HG03342 (cell line): ENCODE results near the gene EEF1G.
"Not testable (repeated sequence)": the region's sequence is repeated elsewhere in the genome, so short reads cannot be mapped to it uniquely, and the experiment has no call there.

Experiments used
- ATAC-seq: cut with Tn5 transposase; IDR thresholded peaks from one replicate; pipeline ENCODE4 v1.9.1; 2021; ENCODE audit warnings: mild to moderate bottlenecking, moderate library complexity; ENCODE audit not compliant: unreplicated experiment

Gene EEF1G

GRCh38 chr11:62578541-62578940, 4.8 kb upstream of the EEF1G start:
- ATAC-seq = no peak

DNA sequence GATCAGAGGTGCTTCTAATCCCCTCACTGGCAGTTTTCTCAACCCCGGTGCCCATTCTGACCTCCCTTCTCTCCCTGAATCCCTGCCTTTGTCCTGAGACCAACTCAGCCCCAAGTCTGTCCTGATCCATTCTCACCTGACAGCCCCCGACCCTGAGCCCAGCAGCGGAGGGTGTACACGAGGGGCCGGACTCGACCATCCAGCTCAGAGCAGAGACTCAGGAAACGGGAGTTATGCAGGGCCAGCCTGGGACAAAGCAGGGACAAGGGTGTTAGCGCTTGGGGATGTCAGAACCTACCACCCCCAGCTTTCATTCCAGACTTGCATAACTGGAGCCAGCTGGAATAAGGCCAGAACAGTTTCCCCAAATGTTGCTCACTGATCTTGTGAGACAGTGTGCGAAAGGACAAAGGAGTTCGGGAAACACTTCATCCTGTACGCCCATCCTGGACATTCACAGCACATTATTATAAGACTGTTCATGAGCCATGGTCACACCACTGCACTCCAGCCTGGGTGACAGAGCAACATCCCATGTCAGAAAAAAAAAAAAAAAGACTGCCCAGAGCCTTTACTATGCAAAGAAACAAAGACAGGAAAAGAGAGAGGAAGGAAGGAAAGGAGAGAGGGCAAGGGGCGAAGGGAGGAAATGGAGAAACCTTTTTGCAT, 3.5 kb upstream of the EEF1G start:
- ATAC-seq = no peak

DNA sequence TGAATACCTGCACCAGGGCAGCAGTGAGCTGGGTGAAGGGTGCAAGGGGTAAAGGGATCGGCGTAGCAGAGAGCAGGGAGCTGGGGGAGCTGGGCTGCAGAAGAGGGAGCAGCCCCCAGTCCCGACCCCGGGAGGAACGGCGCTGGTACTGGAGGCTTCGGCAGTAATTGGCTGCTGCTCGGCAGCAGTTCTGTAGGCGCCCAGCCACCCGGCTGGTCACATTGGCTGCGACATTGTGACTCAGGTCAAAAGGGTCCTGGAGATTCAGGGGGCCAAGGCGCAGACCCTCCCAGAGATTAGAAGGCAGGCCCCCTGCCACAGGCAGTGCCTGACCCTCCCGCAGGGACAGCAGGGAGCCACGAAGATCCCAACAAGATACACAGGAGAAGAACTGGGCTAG, 2.1 kb upstream of the EEF1G start:
- no peak for ATAC-seq

DNA sequence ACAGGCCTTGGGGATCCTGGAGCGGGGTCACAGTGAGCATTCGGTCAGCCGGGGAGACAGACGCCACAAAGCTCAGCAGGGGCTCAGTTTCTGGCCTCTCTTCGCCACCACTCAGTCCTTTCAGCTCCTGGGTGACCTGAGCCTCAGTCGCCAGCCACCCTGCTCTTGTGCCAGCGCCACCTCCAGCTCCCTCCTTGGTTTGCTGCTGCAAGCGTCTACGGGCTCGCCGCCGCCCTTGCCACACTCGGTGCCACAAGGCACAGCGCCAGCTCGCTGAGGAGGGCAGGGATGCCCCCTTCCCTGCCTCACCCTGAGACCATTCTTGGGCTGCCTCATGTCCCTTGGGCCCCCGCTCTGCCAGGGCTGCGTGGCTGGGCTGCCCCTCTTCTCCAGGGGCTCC, 1.5 kb upstream of the EEF1G start:
- ATAC-seq = no peak

- peak; percentile 9 for ATAC-seq
Observed at GRCh38 chr11:62574363-62575071, 826 bp upstream of the EEF1G start.

GRCh38 chr11:62573006-62573591, 592 bp downstream of the EEF1G start:
- peak; percentile 2 for ATAC-seq

GRCh38 chr11:62572431-62572830, 1.3 kb downstream of the EEF1G start:
- ATAC-seq = no peak

DNA sequence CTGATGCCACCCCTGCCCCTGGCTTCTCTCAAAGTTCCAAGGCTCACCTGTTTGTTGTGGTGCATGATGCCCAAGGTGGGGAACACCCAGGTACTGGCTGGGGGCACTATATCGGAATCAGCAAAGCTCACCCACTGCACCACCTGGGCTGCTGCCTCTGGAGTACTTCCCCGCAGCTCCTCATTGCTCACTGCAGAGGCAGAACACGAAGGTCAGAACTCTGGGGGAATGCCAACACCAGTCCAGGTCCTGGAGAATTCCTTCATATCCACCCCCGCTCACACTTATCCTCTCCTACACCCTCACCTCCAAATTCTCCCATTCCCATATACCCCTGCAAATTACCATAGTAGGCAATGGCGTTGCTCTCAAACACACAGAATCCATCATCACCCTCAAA, 2.2 kb downstream of the EEF1G start:
- not testable (repeated sequence) for ATAC-seq

- ATAC-seq = not testable (repeated sequence)
Observed at GRCh38 chr11:62570903-62571302, 2.8 kb downstream of the EEF1G start.

- ATAC-seq = no peak
Observed at GRCh38 chr11:62569611-62570010, 4.1 kb downstream of the EEF1G start.

DNA sequence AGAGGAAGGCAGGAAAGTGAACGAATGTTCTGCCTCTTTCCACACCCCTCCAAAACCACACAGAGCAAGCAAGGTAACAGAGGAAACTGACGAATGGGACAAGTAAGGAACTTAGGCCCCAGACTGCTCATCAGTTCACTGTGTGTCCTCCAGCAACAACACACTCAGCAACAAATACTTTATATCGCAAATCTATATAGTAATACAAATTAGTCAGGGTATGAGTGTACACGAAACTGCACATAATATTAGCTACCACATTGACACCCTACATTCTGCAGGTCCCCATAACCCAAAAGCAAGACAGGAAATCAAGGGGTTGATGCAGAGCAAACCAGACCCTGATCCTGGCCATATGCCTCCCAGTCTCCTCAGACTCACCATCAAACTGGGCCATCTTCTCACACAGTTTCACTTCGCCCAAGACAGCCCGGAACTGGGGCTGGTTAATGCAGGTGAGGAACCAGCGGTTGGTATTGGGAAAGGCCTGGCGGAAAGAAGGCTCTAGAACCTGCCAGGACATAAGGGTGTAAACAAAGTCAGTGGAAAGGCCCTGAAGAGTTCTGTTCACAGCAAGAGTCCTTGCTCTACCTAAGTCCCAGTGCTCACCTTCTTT, 6.6 kb downstream of the EEF1G start:
- ATAC-seq = no peak

DNA sequence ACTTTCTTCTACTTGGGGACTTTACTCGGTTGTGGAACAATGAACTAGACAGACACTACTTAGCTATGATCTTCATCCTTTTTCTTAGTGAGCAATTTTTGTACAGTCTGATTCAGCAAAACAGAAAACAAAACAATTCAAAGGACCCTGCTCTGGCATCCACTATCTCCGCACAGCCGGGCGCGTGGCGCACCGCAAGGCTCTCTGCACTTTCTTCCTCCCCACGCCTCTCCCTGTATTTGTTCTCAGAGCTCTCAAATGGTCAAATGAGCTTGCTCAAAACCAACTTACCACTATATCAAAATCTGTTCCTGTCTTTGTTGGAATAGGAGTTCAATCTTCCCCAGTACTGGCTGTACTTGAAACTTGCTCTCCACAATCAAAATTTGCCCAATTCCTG, 7.4 kb downstream of the EEF1G start:
- no peak for ATAC-seq

- ATAC-seq = no peak
Observed at GRCh38 chr11:62565100-62565802, 8.4 kb downstream of the EEF1G start.

- ATAC-seq = not testable (repeated sequence)
Observed at GRCh38 chr11:62561677-62562230, 11.9 kb downstream of the EEF1G start.

DNA sequence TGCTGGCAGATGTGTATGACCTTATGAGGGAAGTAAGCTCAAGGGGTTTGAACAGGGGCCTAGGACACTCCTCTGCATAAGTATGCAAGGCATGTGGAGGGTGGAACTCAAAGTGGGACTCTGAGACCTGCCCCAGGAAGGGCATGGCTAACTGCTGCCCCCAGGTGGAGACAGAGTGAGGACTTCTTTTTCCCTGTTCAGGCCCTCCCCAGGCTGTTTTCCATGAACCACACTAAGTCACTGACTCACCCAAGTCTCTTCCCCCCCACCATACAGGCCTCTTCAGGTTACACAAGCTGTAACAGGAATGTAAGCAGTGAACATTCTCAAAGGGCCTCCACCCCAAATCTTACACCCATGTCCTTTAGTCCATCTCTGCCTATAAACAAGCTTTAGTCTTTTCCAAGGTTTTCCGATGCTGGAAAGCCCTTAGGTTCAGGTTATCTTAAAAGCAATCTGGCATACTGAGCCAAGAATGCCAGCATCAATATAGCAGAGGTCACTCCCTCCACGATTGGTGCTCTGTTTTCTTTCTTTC, 13.1 kb downstream of the EEF1G start:
- ATAC-seq = no peak

DNA sequence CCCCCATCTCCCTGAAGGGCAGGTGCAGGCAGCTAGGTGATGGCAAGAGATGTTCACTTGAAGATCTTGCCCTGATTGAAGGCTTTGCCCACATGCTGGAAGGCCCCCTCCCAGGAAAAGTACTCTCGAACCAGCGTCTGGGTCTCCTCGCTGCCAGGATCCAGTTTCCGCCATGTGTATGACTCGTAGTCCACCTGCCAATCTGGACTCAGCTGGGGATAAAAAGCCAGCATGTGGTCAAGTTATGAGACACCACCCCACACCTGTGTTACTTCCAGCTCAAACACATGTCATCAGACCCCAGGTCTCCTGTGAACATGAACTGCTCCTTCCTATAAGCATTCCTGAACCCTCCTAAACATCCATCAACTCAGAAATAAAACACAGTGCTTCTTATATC, 14.1 kb downstream of the EEF1G start:
- not testable (repeated sequence) for ATAC-seq

DNA sequence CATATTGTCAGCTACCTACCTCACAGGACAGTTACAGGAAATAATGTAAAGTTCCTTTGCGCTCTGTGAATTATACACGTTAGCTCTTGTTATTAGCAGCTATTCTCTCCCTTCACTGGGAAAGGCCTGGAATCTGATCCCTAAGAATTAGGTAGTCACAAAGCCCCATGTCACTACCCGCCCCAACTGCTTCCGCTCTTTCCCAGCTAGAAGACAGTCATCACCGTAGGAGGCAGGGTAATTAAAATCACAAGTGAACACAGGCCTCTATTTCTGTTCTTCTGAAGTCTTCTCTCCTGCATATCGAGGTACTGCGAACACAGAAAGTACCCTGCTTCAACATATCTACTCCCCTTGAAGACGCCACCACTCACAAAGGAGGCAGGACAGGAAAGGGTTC, 14.5 kb downstream of the EEF1G start:
- no peak for ATAC-seq

- no peak for ATAC-seq
Observed at GRCh38 chr11:62558669-62559068, 15.0 kb downstream of the EEF1G start.

DNA sequence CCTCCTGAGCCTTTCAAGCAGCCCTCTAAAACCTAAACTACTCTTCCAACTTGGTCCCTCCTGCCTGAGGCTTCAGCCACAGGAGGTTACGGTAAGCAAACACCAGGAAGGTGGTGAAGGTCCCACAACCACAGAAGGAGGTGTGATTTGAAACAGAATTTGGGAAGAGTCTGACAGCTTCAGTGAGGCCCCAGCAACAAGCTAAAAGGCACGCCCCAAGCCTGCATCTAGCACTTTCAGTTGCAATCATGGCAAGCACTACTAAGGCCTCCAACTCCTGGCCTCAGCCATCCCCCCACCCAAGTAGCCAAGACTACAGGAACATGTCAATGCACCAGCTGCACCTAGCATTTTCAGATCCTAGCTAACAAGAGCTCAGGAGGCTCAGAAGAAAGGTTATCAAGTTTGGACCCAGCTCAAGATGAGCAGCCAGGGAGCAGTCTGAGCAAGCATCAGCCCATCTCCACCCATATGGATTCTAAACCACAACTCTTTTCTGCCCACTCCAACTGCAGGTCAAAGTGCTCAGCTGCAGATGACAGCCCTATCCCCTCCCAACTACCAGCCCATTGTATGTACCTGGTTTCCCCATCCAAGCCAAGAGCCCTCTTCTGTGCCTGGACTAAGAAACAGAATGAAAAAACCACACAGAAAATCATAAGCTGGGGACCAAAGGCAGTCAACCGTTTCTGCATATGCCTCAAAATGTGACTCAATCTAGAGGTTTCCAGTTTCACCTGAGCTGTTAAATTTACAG, 16.6 kb downstream of the EEF1G start:
- ATAC-seq = peak; percentile 15
